A549 (cell line): ENCODE results near the gene SIDT2.

ENCODE experiments used
- CEBPB ChIP-seq, 2 experiments: fragments of >200 bp in 1 of 2; sonication (Bioruptor Twin) in 1 of 2; formaldehyde crosslinking in 1 of 2; IDR thresholded peaks; 2 replicates each; pipeline ENCODE4 v1.6.1; 2012 to 2016
- CHD2 ChIP-seq: fragments of 150-350 bp; IDR thresholded peaks from 2 replicates; pipeline ENCODE4 v1.6.1; 2014; ENCODE audit warnings: low read length; ENCODE audit not compliant: partially characterized antibody
- CTCF ChIP-seq: fragments of >200 bp; sonication (Bioruptor Twin); formaldehyde crosslinking; IDR thresholded peaks from 3 replicates; pipeline ENCODE4 v1.5.1; 2016
- E2F6 ChIP-seq: IDR thresholded peaks from 2 replicates; pipeline ENCODE4 v1.6.1; 2012; ENCODE audit warnings: low read depth, borderline replicate concordance
- GATA3 ChIP-seq: IDR thresholded peaks from 2 replicates; pipeline ENCODE4 v1.6.1; 2012; ENCODE audit warnings: borderline replicate concordance
- KDM1A ChIP-seq: fragments of 200-600 bp; sonication (generic); IDR thresholded peaks from 2 replicates; pipeline ENCODE4 v1.6.1; 2016; ENCODE audit warnings: low read depth, mild to moderate bottlenecking
- MAX ChIP-seq: IDR thresholded peaks from 2 replicates; pipeline ENCODE4 v1.6.1; 2012
- POLR2A ChIP-seq: IDR thresholded peaks from 2 replicates; pipeline ENCODE4 v1.6.1; 2012; ENCODE audit warnings: mild to moderate bottlenecking, low read length
- RAD21 ChIP-seq, 2 experiments: fragments of >200 bp in 1 of 2; sonication (Bioruptor Twin) in 1 of 2; formaldehyde crosslinking in 1 of 2; IDR thresholded peaks in 1 of 2; conservative IDR thresholded peaks in 1 of 2; 2 replicates in 1 of 2; 3 replicates in 1 of 2; pipeline ENCODE4 v1.6.1; 2012 to 2018; ENCODE audit warnings: inconsistent platforms in 1 of 2
- RCOR1 ChIP-seq: fragments of 150-350 bp; IDR thresholded peaks from 2 replicates; pipeline ENCODE4 v1.6.1; 2014; ENCODE audit warnings: antibody characterized with exemption, low read length, low read depth
- ZSCAN20 ChIP-seq: fragments of 250-450 bp; sonication (Bioruptor Pico); IDR thresholded peaks from 2 replicates; pipeline ENCODE4 v1.8.0; 2022; ENCODE audit warnings: mild to moderate bottlenecking, moderate library complexity

- TF ChIP-seq CTCF (no peak), KDM1A (no peak), POLR2A (peak; percentile 35; the same call in 1 of the 2 replicates), ZSCAN20 (CRISPR knock-in tag) (no peak), CHD2 (no peak), RCOR1 (no peak), MAX (peak; percentile 90), CEBPB (IDR thresholded peaks at IDR 0.05) (no peak), RAD21 (conservative IDR thresholded peaks at IDR 0.05 in 1 of 2, IDR thresholded peaks at IDR 0.05 in 1 of 2) (no peak; a peak in 1 of 5 replicates), E2F6 (no peak), GATA3 (no peak)
Measured at GRCh38 chr11:117178210-117179034, at the start of gene SIDT2.
